H1 (cell line): ENCODE data around the gene OGG1. TPM values are rescaled to one million over a fixed set of nuclear protein-coding genes. Genes with fewer than 3 reads are reported as not detected.

Experiments
- CTCF ChIA-PET: fragments of 300-600 bp; sonication (Branson Sonifier 250); formaldehyde crosslinking; loops from one replicate; lab custom pipeline; 2021; ENCODE audit not compliant: partially characterized antibody; lab: Charles Lee
- POLR2A ChIA-PET: fragments of 300-600 bp; sonication (Branson Sonifier 250); formaldehyde crosslinking; loops from one replicate; lab custom pipeline; 2021; ENCODE audit warnings: inconsistent platforms; ENCODE audit not compliant: partially characterized antibody; lab: Charles Lee
- DNase-seq, 2 experiments: peaks; one replicate each; pipeline versions ENCODE4 v3.0.0 to v3.0.0-alpha.2; 2010 to 2022; ENCODE audit warnings: low spot score in 2 of 2, low read depth in 1 of 2, mixed read lengths in 1 of 2
- FAIRE-seq: peaks from 2 replicates; lab custom pipeline; 2011; peaks lifted over from hg19 to GRCh38; lab: Jason Lieb, UNC
- H2AFZ ChIP-seq: 2 replicates; pipeline ENCODE4 v1.8.1; 2012; ENCODE audit warnings: low read length, inconsistent platforms
- H2AK5ac ChIP-seq: 2 replicates; pipeline ENCODE4 v1.6.1; 2013; ENCODE audit warnings: low read depth, low read length
- H2BK120ac ChIP-seq: replicated peaks from 2 replicates; pipeline ENCODE3; 2013; ENCODE audit warnings: low read depth, low read length, inconsistent platforms
- H2BK12ac ChIP-seq: 2 replicates; pipeline ENCODE4 v1.6.1; 2013; ENCODE audit warnings: low read depth, low read length
- H2BK15ac ChIP-seq: 2 replicates; pipeline ENCODE4 v1.6.1; 2013; ENCODE audit warnings: low read length
- H2BK20ac ChIP-seq: 2 replicates; pipeline ENCODE4 v1.6.1; 2013; ENCODE audit warnings: low read length
- H2BK5ac ChIP-seq: 2 replicates; pipeline ENCODE4 v1.6.1; 2013; ENCODE audit warnings: low read depth, low read length
- H3K14ac ChIP-seq: 2 replicates; pipeline ENCODE4 v1.6.1; 2013; ENCODE audit warnings: inconsistent platforms; ENCODE audit not compliant: insufficient read length
- H3K18ac ChIP-seq: 2 replicates; pipeline ENCODE4 v1.6.1; 2013; ENCODE audit warnings: low read length; ENCODE audit errors: extremely low read depth
- H3K23ac ChIP-seq: 2 replicates; pipeline ENCODE4 v1.6.1; 2013; ENCODE audit warnings: inconsistent platforms; ENCODE audit not compliant: insufficient read length
- H3K23me2 ChIP-seq: 2 replicates; pipeline ENCODE4 v1.6.1; 2013; ENCODE audit warnings: low read depth, low read length
- H3K27ac ChIP-seq: 2 replicates; pipeline ENCODE4 v1.6.1; 2011; ENCODE audit warnings: low read depth, low read length, inconsistent platforms
- H3K27me3 ChIP-seq, 4 experiments: replicated peaks in 1 of 4; 1 replicate in 1 of 4; 2 replicates in 3 of 4; pipeline versions ENCODE4 v1.6.1 to v1.8.1; 2011 to 2013; ENCODE audit warnings: low read length in 3 of 4, mild to moderate bottlenecking in 3 of 4, inconsistent platforms in 2 of 4, mixed read lengths in 2 of 4, moderate library complexity in 1 of 4; ENCODE audit not compliant: control insufficient read depth in 3 of 4, insufficient read depth in 3 of 4; ENCODE audit errors: extremely low read depth in 1 of 4
- H3K36me3 ChIP-seq, 4 experiments: 2 replicates each; pipeline versions ENCODE4 v1.6.1 to v1.8.1; 2011 to 2013; ENCODE audit warnings: mild to moderate bottlenecking in 4 of 4, low read length in 3 of 4, moderate library complexity in 2 of 4, control low read depth in 1 of 4, inconsistent platforms in 1 of 4; ENCODE audit not compliant: insufficient read depth in 4 of 4, control insufficient read depth in 2 of 4
- H3K4ac ChIP-seq: replicated peaks from 2 replicates; pipeline ENCODE3; 2013; ENCODE audit warnings: low read length, low read depth, mixed read lengths, inconsistent platforms; ENCODE audit not compliant: insufficient read length
- H3K4me1 ChIP-seq, 4 experiments: replicated peaks in 1 of 4; 1 replicate in 1 of 4; 2 replicates in 3 of 4; pipeline versions ENCODE4 v1.6.1 to v1.8.1; 2011 to 2013; ENCODE audit warnings: low read length in 3 of 4, inconsistent platforms in 2 of 4, mixed read lengths in 1 of 4; ENCODE audit not compliant: insufficient read depth in 4 of 4, control insufficient read depth in 3 of 4
- H3K4me2 ChIP-seq, 2 experiments: 2 replicates each; pipeline versions ENCODE4 v1.6.1 to v1.8.1; 2011 to 2013; ENCODE audit warnings: low read depth in 2 of 2, low read length in 2 of 2, control low read depth in 1 of 2, inconsistent platforms in 1 of 2, mild to moderate bottlenecking in 1 of 2; ENCODE audit not compliant: insufficient read depth in 1 of 2
- H3K4me3 ChIP-seq, 4 experiments: fragments of 200-600, 300-600 bp in 1 of 4; sonication (generic), shearing (Covaris generic), sonication (Bioruptor Twin) in 1 of 4; 2 replicates each; pipeline versions ENCODE4 v1.5.1 to v1.8.1; 2011 to 2016; ENCODE audit warnings: low read length in 4 of 4, low read depth in 3 of 4, control low read depth in 2 of 4, inconsistent platforms in 2 of 4, mild to moderate bottlenecking in 2 of 4, mixed read lengths in 1 of 4, moderate library complexity in 1 of 4; ENCODE audit not compliant: insufficient read depth in 2 of 4; ENCODE audit errors: extremely low read depth in 1 of 4
- H3K56ac ChIP-seq: replicated peaks from 2 replicates; pipeline ENCODE3; 2013; ENCODE audit warnings: low read depth, mild to moderate bottlenecking, mixed read lengths, low read length, inconsistent platforms; ENCODE audit not compliant: insufficient read length
- H3K79me1 ChIP-seq: 2 replicates; pipeline ENCODE4 v1.6.1; 2013; ENCODE audit warnings: low read depth, low read length, control low read depth
- H3K79me2 ChIP-seq, 2 experiments: 2 replicates each; pipeline versions ENCODE4 v1.6.1 to v1.8.1; 2012 to 2013; ENCODE audit warnings: low read length in 2 of 2, mild to moderate bottlenecking in 2 of 2, inconsistent platforms in 1 of 2; ENCODE audit not compliant: insufficient read depth in 2 of 2, control insufficient read depth in 1 of 2
- H3K9ac ChIP-seq, 4 experiments: replicated peaks in 1 of 4; 1 replicate in 1 of 4; 2 replicates in 3 of 4; pipeline versions ENCODE4 v1.6.1 to v1.8.1; 2011 to 2013; ENCODE audit warnings: low read depth in 3 of 4, low read length in 3 of 4, control low read depth in 2 of 4, mild to moderate bottlenecking in 2 of 4, moderate library complexity in 2 of 4, inconsistent platforms in 1 of 4; ENCODE audit errors: extremely low read depth in 1 of 4
- H3K9me3 ChIP-seq, 2 experiments: 2 replicates each; pipeline versions ENCODE4 v1.6.1 to v1.8.1; 2012 to 2013; ENCODE audit warnings: mild to moderate bottlenecking in 2 of 2, moderate library complexity in 2 of 2, control low read depth in 1 of 2, inconsistent platforms in 1 of 2, low read depth in 1 of 2, low read length in 1 of 2, mixed read lengths in 1 of 2; ENCODE audit not compliant: insufficient read depth in 2 of 2
- H4K20me1 ChIP-seq, 2 experiments: replicated peaks in 1 of 2; 2 replicates each; pipeline versions ENCODE3 to v1.8.1; 2011 to 2013; ENCODE audit warnings: inconsistent platforms in 2 of 2, low read length in 2 of 2, mild to moderate bottlenecking in 1 of 2; ENCODE audit not compliant: insufficient read depth in 2 of 2, control insufficient read depth in 1 of 2
- H4K5ac ChIP-seq: 2 replicates; pipeline ENCODE4 v1.6.1; 2013; ENCODE audit warnings: low read length, low read depth, mixed read lengths, inconsistent platforms; ENCODE audit not compliant: insufficient read length
- H4K8ac ChIP-seq: 2 replicates; pipeline ENCODE4 v1.8.0; 2013; ENCODE audit warnings: mild to moderate bottlenecking, moderate library complexity, low read length, inconsistent platforms; ENCODE audit not compliant: insufficient read depth; ENCODE audit errors: extremely low read depth
- H4K91ac ChIP-seq: replicated peaks from 2 replicates; pipeline ENCODE3; 2013; ENCODE audit warnings: low read length, mixed read lengths, inconsistent platforms; ENCODE audit not compliant: insufficient read length
- CTCF ChIP-seq, 3 experiments: IDR thresholded peaks; 1 replicate in 2 of 3; 2 replicates in 1 of 3; pipeline versions ENCODE4 v1.5.1 to v1.6.1; 2011; ENCODE audit warnings: low read length in 3 of 3, mild to moderate bottlenecking in 3 of 3, inconsistent platforms in 2 of 3, low read depth in 1 of 3, moderate library complexity in 1 of 3; ENCODE audit not compliant: insufficient read depth in 1 of 3; ENCODE audit errors: control extremely low read depth in 1 of 3
- HDAC2 ChIP-seq, 2 experiments: fragments of 300-600 bp in 1 of 2; sonication (generic) in 1 of 2; IDR thresholded peaks; 2 replicates each; pipeline ENCODE4 v1.6.1; 2011 to 2012; ENCODE audit warnings: low read depth in 2 of 2, low read length in 2 of 2, mild to moderate bottlenecking in 2 of 2, moderate library complexity in 2 of 2, borderline replicate concordance in 1 of 2, inconsistent platforms in 1 of 2
- KDM4A ChIP-seq: IDR thresholded peaks from one replicate; pipeline ENCODE4 v1.7.1; 2012; ENCODE audit warnings: low read depth, mild to moderate bottlenecking, moderate library complexity, low read length, inconsistent platforms; ENCODE audit not compliant: severe bottlenecking
- NANOG ChIP-seq: IDR thresholded peaks from 2 replicates; pipeline ENCODE4 v1.6.1; 2011; ENCODE audit warnings: low read length, low read depth, mild to moderate bottlenecking, inconsistent platforms; ENCODE audit not compliant: insufficient read depth, poor library complexity, severe bottlenecking
- RAD21 ChIP-seq, 2 experiments: IDR thresholded peaks in 1 of 2; conservative IDR thresholded peaks in 1 of 2; 2 replicates each; pipeline ENCODE4 v1.6.1; 2011; ENCODE audit warnings: low read depth in 2 of 2, low read length in 2 of 2, improper control_type of control experiment in 1 of 2, inconsistent platforms in 1 of 2, mild to moderate bottlenecking in 1 of 2, moderate library complexity in 1 of 2
- SAP30 ChIP-seq: fragments of 300-600 bp; sonication (generic); IDR thresholded peaks from 2 replicates; pipeline ENCODE4 v1.7.1; 2012; ENCODE audit warnings: low read length, moderate library complexity, mild to moderate bottlenecking, inconsistent platforms; ENCODE audit not compliant: insufficient read depth, insufficient replicate concordance
- SP1 ChIP-seq: IDR thresholded peaks from 2 replicates; pipeline ENCODE4 v1.6.1; 2011; ENCODE audit warnings: low read depth, low read length
- SRF ChIP-seq: IDR thresholded peaks from 2 replicates; pipeline ENCODE4 v1.6.1; 2011; ENCODE audit warnings: mild to moderate bottlenecking, low read depth, low read length, moderate library complexity
- TAF7 ChIP-seq: optimal IDR thresholded peaks from 2 replicates; pipeline ENCODE3; 2011; ENCODE audit warnings: low read depth, mild to moderate bottlenecking, inconsistent platforms, low read length, moderate library complexity, borderline replicate concordance
- WGBS, 2 experiments: shearing (Covaris generic) in 1 of 2; methylation state at CpG; one replicate each; pipeline versions ENCODE4 v1.1.6 to v1.1.7; 2013 to 2015; ENCODE audit warnings: low lambda C conversion rate in 2 of 2, mixed read lengths in 2 of 2, inconsistent platforms in 1 of 2, low coverage in 1 of 2, missing lambda C conversion rate in 1 of 2; ENCODE audit not compliant: insufficient replicate concordance in 2 of 2, insufficient coverage in 1 of 2, insufficient read length in 1 of 2; ENCODE audit errors: extremely low coverage in 1 of 2, missing lambda C conversion rate in 1 of 2; 5-methylcytosine and 5-hydroxymethylcytosine counted together
- polyA plus RNA-seq, 7 experiments: library from polyadenylated mRNA; depleted of rRNA in 3 of 7; stranded (reverse) in 5 of 7; unstranded in 2 of 7; fragments of >200 nt in 5 of 7; fragments of 200-250 nt in 2 of 7; gene quantifications; 1 replicate in 5 of 7; 2 replicates in 1 of 7; 4 replicates in 1 of 7; pipeline versions ENCODE4 v1.2.1 to v1.2.3, GENCODE V29; 2011 to 2013; ENCODE audit warnings: missing spikeins in 2 of 7, mixed read lengths in 2 of 7
- total RNA-seq: library from RNA; stranded (reverse); fragmentation: NEBNext Ultra II Directional; extraction: Animal tissue kit (Norgen Biotek cat#: 25700); gene quantifications from 2 replicates; pipeline ENCODE4 v1.2.1, GENCODE V29; 2021

Gene OGG1
- total and polyA plus RNA-seq, 2 of the 8 experiments (the other 6 are each of a cell fraction or from before 2014, with no cell fraction given): 29.6 to 46.8 TPM

- Histone ChIP-seq H3K23me2 (no peaks in the 10 kb centered on the region), H2BK20ac (no peak overlapping the region), H4K5ac (no peak overlapping the region), H3K27me3 (no peaks in the 10 kb centered on the region), H4K91ac (no peak overlapping the region), H4K8ac (no peak overlapping the region), H2AK5ac (no peak overlapping the region), H3K18ac (no peak overlapping the region), H3K4me3 (no peak overlapping the region), H3K79me1 (no peaks in the 10 kb centered on the region; the same call in 1 of the 2 replicates), H2BK12ac (no peak overlapping the region), H3K4me2 (no peak overlapping the region), H2BK5ac (no peak overlapping the region), H2BK15ac (no peak overlapping the region), H3K14ac (no peak overlapping the region), H3K9ac (no peak overlapping the region), H3K27ac (no peak overlapping the region), H3K79me2 (peaks cover 0 to 13% of the 10 kb centered on the region in 2 experiments; a peak in 2 of 4 replicates), H2BK120ac (no peak overlapping the region), H3K23ac (no peak overlapping the region), H3K4me1 (no peaks in the 10 kb centered on the region), H4K20me1 (peaks cover 0 to 10% of the 10 kb centered on the region in 2 experiments), H3K9me3 (no peaks in the 10 kb centered on the region), H3K56ac (no peak overlapping the region), H3K4ac (no peak overlapping the region), H3K36me3 (peaks cover 31 to 79% (median 64%) of the 10 kb centered on the region in 4 experiments), H2AFZ (no peak overlapping the region)
- ChIA-PET POLR2A (interaction anchor here (1.3 kb wide), 1 partner anchor 9 kb away, joined by 8 read pairs; no protein-coding TSS in a partner anchor), CTCF (interaction anchor here (0.9 to 1.5 kb wide), 6 partner anchors 9 to 29 kb away, joined by 3 to 5 read pairs (median 3); partner anchors contain the start of gene TTLL3)
- FAIRE-seq (no peak), DNase-seq (no peak)
- WGBS, 2 experiments: 91% methylated on average over 5 of the region's 5 CpGs; no CpG with 5 or more reads in 1 of the 2 experiments
- TF ChIP-seq HDAC2 (IDR thresholded peaks at IDR 0.05; ENCODE audit: borderline replicate concordance in 1 of 2, low read depth in 2 of 2, low read length in 2 of 2): no peak
- TF ChIP-seq CTCF (IDR thresholded peaks at IDR 0.05; ENCODE audit: control extremely low read depth in 1 of 3, insufficient read depth in 1 of 3, low read depth in 1 of 3, low read length in 3 of 3): peak in 2 of 3 experiments; percentile 23 to 35; a peak in 2 of 4 replicates
- TF ChIP-seq SAP30: no peak
- peak; percentile 11 to 19; a peak in 2 of 4 replicates for TF ChIP-seq RAD21 (IDR thresholded peaks at IDR 0.05 in 1 of 2, conservative IDR thresholded peaks at IDR 0.05 in 1 of 2; ENCODE audit: low read depth in 2 of 2, low read length in 2 of 2)
- no peak for TF ChIP-seq SP1
- no peak for TF ChIP-seq TAF7
- TF ChIP-seq KDM4A: no peak
- no peak for TF ChIP-seq SRF
- no peak for TF ChIP-seq NANOG
Observed at GRCh38 chr3:9800529-9800928, 50.8 kb downstream of the OGG1 start.
